GM21737 (cell line): Measurements from ENCODE around the gene EIF1AX.
"Not testable (repeated sequence)": the region's sequence is repeated elsewhere in the genome, so short reads cannot be mapped to it uniquely, and the experiment has no call there.

Source experiments
- ATAC-seq: cut with Tn5 transposase; IDR thresholded peaks from one replicate; pipeline ENCODE4 v1.9.1; 2021; ENCODE audit warnings: mild to moderate bottlenecking, moderate library complexity; ENCODE audit not compliant: unreplicated experiment

The EIF1AX gene

GRCh38 chrX:20128670-20129069, 13.0 kb downstream of the EIF1AX start:
- no peak for ATAC-seq

GRCh38 chrX:20127440-20127839, 14.2 kb downstream of the EIF1AX start:
- ATAC-seq, result not testable (repeated sequence)

GRCh38 chrX:20126833-20127232, 14.8 kb downstream of the EIF1AX start:
- not testable (repeated sequence) for ATAC-seq

- ATAC-seq, result no peak
These were observed 16.7 kb downstream of the EIF1AX start for GRCh38 chrX:20124964-20125363.

GRCh38 chrX:20118065-20118824, 23.4 kb downstream of the EIF1AX start:
- no peak for ATAC-seq

GRCh38 chrX:20116577-20117240, 24.9 kb downstream of the EIF1AX start, which contains the start of gene MAP7D2:
TSS of gene MAP7D2 (minus strand) at chrX:20116907. CDS start at chrX:20116879, 28 bp downstream.
- no peak for ATAC-seq

GRCh38 chrX:20116087-20116576, 25.5 kb downstream of the EIF1AX start:
- no peak for ATAC-seq

- no peak for ATAC-seq
These were observed 29.4 kb downstream of the EIF1AX start for GRCh38 chrX:20112022-20112774.

GRCh38 chrX:20111271-20111670, 30.4 kb downstream of the EIF1AX start:
- no peak for ATAC-seq

- no peak for ATAC-seq
These were observed 39.6 kb downstream of the EIF1AX start for GRCh38 chrX:20101934-20102581.

- ATAC-seq, result no peak
These were observed 50.1 kb downstream of the EIF1AX start for GRCh38 chrX:20091499-20091898.

GRCh38 chrX:20089845-20090244, 51.8 kb downstream of the EIF1AX start:
- ATAC-seq, result no peak

- ATAC-seq, result no peak
These were observed 61.4 kb downstream of the EIF1AX start for GRCh38 chrX:20080277-20080676.
